Measurements from ENCODE around the gene HPSE2. TPM values are rescaled to one million over a fixed set of nuclear protein-coding genes. Genes with fewer than 3 reads are reported as not detected.
"Not testable (repeated sequence)": the region's sequence is repeated elsewhere in the genome, so short reads cannot be mapped to it uniquely, and the experiment has no call there.

The HPSE2 gene
- total RNA-seq, 2 donors from 2014 or later, result 1.0 to 1.8 TPM

GRCh38 chr10:99007457-99007856 is 228.2 kb downstream of the HPSE2 start:
- H3K27ac ChIP-seq, result no peak overlapping the region
- no peaks in the 10 kb centered on the region for H3K27me3 ChIP-seq
- intact Hi-C loops (cut with DNase I), result no loop called here
- no peak overlapping the region for H3K9ac ChIP-seq (ENCODE audit: low read depth in 2 of 2, low read length in 2 of 2)
- no peak overlapping the region for H3K4me3 ChIP-seq
- H3K9me3 ChIP-seq, result no peaks in the 10 kb centered on the region
- H3K36me3 ChIP-seq, result no peaks in the 10 kb centered on the region
- no peak for TF ChIP-seq CTCF (IDR thresholded peaks at IDR 0.05)
- H3K4me1 ChIP-seq, result no peaks in the 10 kb centered on the region
- no peak for DNase-seq

- H3K36me3 ChIP-seq, result no peaks in the 10 kb centered on the region
- H3K4me3 ChIP-seq, result no peak overlapping the region
Observed at GRCh38 chr10:99005254-99005653, 230.4 kb downstream of the HPSE2 start.

GRCh38 chr10:99004738-99005137 is 230.9 kb downstream of the HPSE2 start:
- no peaks in the 10 kb centered on the region for H3K9me3 ChIP-seq
- no peak for DNase-seq
- intact Hi-C loops (cut with DNase I), result no loop called here
- H3K36me3 ChIP-seq, result no peaks in the 10 kb centered on the region
- H3K9ac ChIP-seq (ENCODE audit: low read depth in 2 of 2, low read length in 2 of 2), result no peak overlapping the region
- no peaks in the 10 kb centered on the region for H3K27me3 ChIP-seq
- no peak overlapping the region for H3K27ac ChIP-seq
- no peak for TF ChIP-seq CTCF (IDR thresholded peaks at IDR 0.05)
- H3K4me1 ChIP-seq, result no peaks in the 10 kb centered on the region
- H3K4me3 ChIP-seq, result no peak overlapping the region

More at GRCh38 chr10:99005254-99005653, 230.4 kb downstream of the HPSE2 start:
- intact Hi-C loops (cut with DNase I), result no loop called here
- Histone ChIP-seq H3K27me3 (no peaks in the 10 kb centered on the region), H3K9ac (ENCODE audit: low read depth in 2 of 2, low read length in 2 of 2) (no peak overlapping the region), H3K27ac (no peak overlapping the region), H3K4me1 (no peaks in the 10 kb centered on the region), H3K9me3 (no peaks in the 10 kb centered on the region)
- no peak for TF ChIP-seq CTCF (IDR thresholded peaks at IDR 0.05)
- DNase-seq, result no peak

- no peak for TF ChIP-seq CTCF (IDR thresholded peaks at IDR 0.05)
- Histone ChIP-seq H3K27ac (no peak overlapping the region), H3K4me1 (no peaks in the 10 kb centered on the region), H3K9me3 (no peaks in the 10 kb centered on the region), H3K4me3 (no peak overlapping the region), H3K9ac (ENCODE audit: low read depth in 2 of 2, low read length in 2 of 2) (no peak overlapping the region), H3K36me3 (no peaks in the 10 kb centered on the region), H3K27me3 (no peaks in the 10 kb centered on the region)
- DNase-seq, result no peak
- intact Hi-C loops (cut with DNase I), result no loop called here
Observed at GRCh38 chr10:99002392-99002791, 233.3 kb downstream of the HPSE2 start.

- TF ChIP-seq CTCF (IDR thresholded peaks at IDR 0.05), result no peak
- no peaks in the 10 kb centered on the region for H3K4me1 ChIP-seq
- no peaks in the 10 kb centered on the region for H3K27me3 ChIP-seq
- no peak for DNase-seq
- no peaks in the 10 kb centered on the region for H3K36me3 ChIP-seq
- no peak overlapping the region for H3K9ac ChIP-seq (ENCODE audit: low read depth in 2 of 2, low read length in 2 of 2)
- intact Hi-C loops (cut with DNase I), result no loop called here
- H3K9me3 ChIP-seq, result no peaks in the 10 kb centered on the region
- H3K4me3 ChIP-seq, result no peak overlapping the region
- no peak overlapping the region for H3K27ac ChIP-seq
Observed at GRCh38 chr10:98997596-98997995, 238.1 kb downstream of the HPSE2 start.

GRCh38 chr10:98994030-98994429 is 241.6 kb downstream of the HPSE2 start:
- H3K9me3 ChIP-seq, result no peaks in the 10 kb centered on the region
- no peak overlapping the region for H3K27ac ChIP-seq
- no peak for TF ChIP-seq CTCF (IDR thresholded peaks at IDR 0.05)
- H3K9ac ChIP-seq (ENCODE audit: low read depth in 2 of 2, low read length in 2 of 2), result no peak overlapping the region
- no peak for DNase-seq
- H3K4me1 ChIP-seq, result no peaks in the 10 kb centered on the region
- H3K4me3 ChIP-seq, result no peak overlapping the region
- H3K36me3 ChIP-seq, result no peaks in the 10 kb centered on the region
- intact Hi-C loops (cut with DNase I), result no loop called here
- H3K27me3 ChIP-seq, result no peaks in the 10 kb centered on the region

- H3K36me3 ChIP-seq; H3K9me3 ChIP-seq; intact Hi-C loops (cut with DNase I); H3K27me3 ChIP-seq; DNase-seq; H3K27ac ChIP-seq; H3K4me3 ChIP-seq; H3K9ac ChIP-seq (ENCODE audit: low read depth in 2 of 2, low read length in 2 of 2); H3K4me1 ChIP-seq: not testable (repeated sequence)
Observed at GRCh38 chr10:98983751-98984150, 251.9 kb downstream of the HPSE2 start.

All from colonic mucosa (tissue), 4 donors.